GM19395 (cell line): Measurements from ENCODE around the gene RAPGEF2.

Experiments used
- ATAC-seq: cut with Tn5 transposase; IDR thresholded peaks from one replicate; pipeline ENCODE4 v1.9.1; 2021; ENCODE audit warnings: mild to moderate bottlenecking, moderate library complexity; ENCODE audit not compliant: unreplicated experiment

Gene RAPGEF2

DNA sequence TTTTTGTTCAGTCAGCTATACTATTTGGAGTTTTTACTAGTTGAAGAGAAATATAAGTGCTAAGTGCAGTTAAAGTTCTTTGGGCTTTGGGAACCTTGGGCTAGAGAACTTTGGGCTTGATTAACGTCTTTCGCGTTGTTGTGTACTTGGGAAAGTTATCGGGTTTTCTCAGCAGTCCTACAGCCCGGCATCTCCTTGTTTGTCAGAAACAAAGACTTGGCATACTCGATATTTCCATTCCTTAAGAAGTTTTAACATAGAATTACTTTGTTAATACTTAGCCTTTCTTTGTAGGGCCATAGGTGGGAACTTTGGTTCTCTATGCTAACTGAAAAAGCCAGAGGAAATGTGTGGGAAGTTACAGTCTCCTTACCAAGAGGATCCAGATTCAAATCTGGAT lies 28.7 kb downstream of the RAPGEF2 start:
- no peak for ATAC-seq

DNA sequence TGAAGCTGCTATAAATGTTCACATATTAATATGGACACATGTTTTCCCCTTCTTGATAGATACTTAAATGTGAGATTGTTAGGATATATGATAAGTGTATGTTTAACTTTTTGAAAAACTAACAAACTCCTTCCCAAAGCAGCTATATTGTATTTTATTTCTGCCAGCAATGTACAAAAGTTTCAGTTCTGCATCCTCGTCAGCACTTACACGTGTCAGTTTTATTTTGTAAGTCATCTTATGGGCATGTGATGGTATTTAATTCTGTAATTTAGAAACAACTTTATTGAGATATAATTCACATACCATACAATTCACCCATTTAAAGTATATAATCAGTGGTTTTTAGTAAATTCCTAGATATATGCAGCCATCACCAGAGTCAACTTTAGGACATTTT lies 31.6 kb downstream of the RAPGEF2 start:
- no peak for ATAC-seq

DNA sequence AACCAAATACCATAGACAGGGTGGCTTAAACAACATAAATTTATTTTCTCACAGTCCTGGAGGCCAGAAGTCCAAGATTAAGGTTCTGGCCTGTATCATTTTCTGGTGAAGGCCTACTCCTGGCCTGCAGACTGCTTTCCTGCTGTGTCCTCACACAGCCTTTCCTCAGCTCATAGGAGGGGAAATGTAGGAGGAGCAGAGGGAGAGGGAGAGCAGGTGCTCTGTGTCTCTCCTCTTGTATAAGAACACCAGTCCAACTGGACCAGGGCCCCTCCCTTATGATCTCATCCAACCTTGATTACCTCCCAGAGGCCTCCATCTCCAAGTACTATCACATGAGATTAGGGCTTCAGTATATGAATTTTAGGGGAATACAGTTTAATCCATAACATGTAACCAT lies 34.3 kb downstream of the RAPGEF2 start:
- no peak for ATAC-seq

DNA sequence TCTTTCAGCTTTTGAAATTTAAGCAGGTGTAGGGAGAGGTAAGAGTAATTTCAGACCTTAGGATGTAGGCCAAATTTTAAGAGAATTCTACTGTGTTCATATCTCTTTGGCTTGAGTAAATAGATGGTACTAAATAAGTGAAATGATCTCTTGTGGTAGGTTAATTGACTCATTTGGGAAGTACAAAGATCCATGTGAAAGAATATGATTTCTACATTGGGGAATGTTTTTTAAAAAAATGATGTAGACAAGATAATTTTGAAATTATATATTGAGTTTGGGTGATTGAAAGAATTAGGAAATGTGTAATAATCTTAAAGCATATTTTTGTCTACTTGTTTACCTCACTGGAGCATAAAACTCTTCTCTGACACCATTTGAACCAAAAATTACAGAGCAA lies 35.6 kb downstream of the RAPGEF2 start:
- ATAC-seq = no peak

DNA sequence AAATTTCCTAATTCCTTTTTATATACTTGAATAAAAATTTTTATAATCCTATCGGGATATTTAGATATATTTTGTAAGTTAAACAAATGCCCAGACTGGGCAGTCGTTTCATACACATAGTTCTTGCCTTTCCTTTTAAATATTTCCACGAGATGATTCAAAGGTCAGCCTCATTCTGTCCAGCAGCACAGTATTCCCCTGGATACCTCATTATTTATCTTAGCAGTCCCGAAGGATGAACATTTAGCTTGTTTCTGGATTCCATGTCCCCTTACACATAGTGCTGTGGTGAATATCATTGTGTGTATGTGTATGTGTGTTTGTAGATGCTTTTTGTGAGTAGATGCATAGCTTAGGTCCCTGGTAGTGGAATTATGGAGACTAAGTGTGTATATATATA lies 38.3 kb downstream of the RAPGEF2 start:
- no peak for ATAC-seq

DNA sequence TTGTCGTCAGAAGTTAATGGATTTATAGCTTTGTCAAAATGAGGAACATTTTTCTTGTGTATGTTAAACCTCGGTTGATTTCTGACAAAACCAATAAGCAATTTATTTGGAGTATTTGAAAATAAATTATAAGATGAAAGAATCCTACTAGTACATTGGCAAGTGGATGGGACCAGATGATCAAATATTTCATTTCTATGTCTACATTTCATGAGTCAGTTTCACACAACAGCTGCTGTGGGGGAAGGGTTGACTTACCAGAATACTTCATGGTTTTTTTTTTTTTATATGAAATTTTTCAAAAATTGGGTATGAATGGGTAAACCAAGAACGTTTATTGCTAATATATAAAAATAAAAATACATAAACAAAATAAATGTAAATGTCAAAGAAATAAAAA lies 39.4 kb downstream of the RAPGEF2 start:
- no peak for ATAC-seq

DNA sequence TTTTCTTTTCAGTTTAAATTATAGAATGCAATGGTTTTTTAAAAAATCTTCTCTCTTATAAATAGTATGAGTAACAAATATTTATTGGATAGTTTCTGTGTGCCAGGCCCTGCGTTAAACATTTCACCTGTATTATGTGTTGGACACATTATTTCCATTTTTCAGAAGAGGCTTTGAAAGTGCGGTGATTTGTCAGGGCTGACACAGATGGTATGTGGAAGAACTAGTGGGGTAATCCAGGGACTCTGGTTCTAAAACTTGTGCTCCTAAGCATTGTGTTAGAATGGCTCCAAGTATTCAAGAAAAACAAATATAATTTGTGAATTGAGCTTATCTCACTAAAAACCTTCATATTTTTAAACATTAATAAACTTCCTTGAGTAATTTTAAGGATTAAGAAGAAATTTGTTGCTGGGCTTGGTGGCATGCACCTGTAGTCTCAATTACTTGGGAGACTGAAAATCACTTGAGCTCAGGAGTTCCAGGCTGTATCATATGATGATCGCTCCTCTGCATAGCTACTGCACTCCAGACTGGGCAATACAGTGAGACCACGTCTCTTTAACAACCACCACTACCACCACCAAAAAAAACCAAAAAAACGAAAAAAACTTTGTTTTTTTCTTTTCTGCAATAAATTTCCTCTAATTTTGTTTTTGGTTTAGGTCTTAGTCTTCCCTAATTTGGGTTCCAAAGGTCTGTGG lies 40.0 kb downstream of the RAPGEF2 start:
- no peak for ATAC-seq

DNA sequence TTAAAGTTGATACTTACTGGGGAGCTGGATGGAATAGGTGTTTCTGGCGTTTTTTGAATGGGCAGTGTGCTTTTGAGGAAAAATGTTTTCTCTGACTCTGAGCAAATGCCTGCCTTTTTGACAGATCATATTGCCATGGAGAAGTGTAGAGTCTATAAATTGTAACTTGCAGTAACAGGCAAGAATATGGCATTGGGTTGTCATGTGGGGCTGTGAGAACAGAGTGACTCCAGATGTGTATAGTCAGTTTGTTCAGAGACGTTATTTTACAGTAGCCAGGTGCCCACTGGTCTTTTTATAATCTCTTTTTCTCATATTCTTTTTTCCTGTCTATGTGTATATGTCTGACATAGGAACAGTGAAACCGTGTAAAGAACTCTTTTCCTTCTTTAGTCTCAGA lies 40.8 kb downstream of the RAPGEF2 start:
- no peak for ATAC-seq

DNA sequence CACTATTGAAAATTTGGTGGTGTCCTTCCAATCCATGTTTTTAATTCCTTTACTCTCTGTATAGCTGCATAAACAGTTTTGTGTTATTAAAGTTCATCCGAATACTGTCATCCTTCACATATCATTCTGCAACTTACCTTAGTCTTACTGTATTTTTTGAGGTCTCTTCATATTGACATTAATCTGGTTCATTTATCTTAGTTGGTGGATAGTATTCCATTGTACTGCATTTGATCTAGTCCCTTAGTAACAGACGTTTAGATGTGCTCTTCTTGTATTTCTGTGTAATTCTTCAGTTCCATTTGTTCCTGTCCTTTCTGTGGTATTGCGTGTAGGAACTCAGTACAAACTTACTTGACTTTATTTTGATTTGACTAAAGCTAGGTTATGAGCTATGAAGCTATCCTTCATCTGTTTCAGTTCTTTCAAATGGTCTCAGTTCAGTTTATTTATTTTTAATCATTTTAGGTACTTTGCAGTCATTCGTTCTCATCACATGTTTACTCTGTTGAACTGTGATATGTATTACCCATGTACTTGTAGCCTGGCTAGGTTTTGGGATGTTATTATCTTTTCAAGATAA lies 41.3 kb downstream of the RAPGEF2 start:
- ATAC-seq = peak; percentile 45

DNA sequence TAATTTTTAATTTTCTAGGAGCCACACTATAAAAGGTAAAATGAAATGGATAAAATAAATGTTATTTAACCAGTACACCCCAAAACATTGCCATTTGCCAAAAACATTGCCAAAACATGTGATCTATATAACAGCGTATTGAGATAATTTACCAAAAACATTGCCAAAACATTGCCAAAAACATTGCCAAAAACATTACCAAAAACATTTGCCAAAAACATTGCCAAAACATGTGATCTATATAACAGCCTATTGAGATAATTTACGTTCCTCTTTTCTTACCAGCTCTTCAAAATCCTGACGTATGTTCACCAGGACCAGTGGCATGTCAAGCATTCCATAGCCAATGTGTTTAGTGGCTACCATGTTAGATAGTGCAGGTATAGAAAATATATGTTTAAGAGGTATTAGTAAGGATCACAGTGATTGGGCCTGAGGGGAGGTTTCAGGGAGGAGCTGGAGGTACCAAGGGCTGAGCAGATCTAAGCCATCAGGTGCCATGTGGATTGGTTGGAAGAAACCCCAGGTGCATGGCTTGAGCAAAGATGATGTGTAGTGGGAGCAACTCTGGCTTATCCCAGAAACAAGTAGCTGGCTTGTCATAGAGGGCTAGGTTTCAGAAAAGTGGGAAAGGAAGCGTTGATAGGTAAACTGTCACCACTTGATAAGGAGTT lies 42.6 kb downstream of the RAPGEF2 start:
- no peak for ATAC-seq

DNA sequence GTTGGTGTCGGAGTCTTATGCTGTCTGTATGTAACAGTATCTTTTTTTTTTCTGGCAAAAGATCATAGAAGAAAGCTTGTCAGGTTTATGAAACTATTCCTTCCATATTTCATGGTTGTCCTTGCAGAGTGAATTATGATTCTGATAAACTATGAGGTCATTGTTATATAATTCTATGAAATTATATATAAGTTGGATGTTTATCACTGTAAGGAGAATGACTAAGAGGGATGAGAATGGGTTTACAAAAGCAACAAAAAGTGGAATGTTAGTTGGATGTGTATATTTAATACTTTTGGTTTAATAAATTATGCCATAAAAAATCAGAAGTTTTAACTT lies 43.1 kb downstream of the RAPGEF2 start:
- ATAC-seq = no peak

DNA sequence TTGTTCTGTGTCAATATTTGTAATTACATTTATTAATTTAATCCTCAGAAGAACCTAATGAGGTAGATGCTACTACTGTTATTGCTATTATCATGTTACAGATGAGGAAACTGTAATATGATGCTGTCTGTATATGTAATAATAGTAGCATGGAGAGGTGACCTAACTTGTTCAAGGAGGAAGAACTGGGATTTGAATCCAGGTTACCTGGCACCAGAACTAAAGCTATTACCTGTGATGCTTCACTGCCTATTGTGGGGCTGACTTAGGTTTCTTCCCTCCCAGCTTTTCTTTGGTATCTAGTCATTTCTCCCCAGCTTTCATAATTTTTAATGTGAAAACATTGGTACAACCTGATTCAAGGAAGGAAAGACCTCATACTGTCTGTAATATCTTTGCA lies 43.6 kb downstream of the RAPGEF2 start:
- ATAC-seq = no peak

DNA sequence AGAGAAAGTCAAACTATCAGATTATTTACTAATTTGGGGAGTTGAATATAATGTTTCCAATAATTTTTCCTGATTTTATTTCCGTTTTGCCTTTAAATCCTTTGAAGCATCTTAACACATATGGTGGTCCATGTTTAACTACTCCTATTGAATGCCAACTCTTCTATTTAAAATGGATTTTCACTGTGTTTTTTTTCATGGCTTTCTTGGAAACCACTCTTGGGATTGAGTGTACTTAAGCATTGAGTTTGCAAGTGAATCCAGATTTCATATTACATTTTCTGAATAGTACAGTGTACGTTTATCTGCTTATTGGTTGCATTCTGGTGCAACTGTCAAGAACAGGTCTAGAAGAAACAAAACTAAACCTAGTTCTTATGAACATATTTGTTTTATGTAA lies 45.6 kb downstream of the RAPGEF2 start:
- no peak for ATAC-seq

DNA sequence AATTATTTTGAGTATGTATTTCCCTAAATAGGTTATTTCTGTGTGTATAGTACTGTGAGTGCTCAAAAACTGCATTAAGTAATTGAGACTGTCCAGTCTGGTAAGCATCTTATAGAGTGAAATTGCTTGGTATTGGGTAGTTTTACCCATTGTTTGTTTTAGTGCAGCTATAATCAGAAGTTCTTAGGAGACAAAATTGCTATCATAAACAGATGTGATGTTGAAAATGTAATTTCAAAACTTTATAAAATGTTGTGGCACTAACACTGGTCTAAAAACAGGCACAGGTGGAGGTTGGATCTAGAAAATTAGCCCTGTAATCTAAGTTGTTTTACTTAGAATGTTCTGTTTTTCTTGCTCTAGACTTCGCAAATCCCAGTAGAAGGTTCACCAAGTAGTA lies 46.8 kb downstream of the RAPGEF2 start:
- no peak for ATAC-seq

DNA sequence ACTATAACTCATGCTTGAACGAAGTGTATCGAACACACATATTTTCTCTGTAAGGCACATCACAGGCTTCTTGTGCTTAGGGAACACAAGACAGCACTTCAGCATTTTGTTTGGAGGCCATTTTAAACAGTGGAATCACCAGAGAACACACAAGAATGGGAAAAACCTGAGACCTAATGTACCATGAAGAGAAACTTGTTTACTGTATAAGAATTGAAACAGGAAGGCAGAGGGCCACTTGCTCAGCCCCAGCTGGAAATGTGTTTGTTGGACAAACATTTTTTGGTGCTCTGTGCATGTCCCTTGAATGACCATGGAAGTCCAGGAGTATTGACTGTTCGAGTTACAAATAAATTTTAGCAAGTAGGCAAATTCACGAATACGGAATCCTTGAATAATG lies 47.5 kb downstream of the RAPGEF2 start:
- ATAC-seq = peak; percentile 46

DNA sequence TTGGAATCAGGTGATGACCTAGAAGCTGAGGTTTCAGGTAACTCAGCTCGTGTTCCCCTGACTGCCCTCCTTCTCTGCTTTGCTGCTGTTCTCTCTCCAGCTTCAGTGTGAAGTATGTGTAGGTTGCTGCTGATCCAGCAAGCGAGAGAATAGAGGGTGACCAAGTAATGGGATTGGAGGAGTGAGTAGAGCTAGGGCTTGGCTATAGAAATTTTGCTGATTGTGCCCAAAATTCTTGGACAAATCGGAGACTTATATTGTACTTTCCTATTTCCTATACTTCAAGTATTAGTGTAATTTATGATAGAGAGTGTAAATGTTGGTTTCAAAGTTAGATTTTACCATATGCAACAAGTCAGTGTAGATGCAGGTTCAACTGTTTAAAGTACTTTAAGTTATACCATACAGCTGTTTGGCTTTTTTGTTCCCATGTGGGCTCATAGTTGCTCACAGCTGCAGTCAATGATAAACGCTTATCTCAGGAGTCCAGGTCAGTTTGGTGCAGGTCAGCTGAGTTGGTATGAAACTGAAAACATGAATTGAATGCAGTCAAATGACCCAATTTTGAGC lies 48.0 kb downstream of the RAPGEF2 start:
- ATAC-seq = peak; percentile 53

DNA sequence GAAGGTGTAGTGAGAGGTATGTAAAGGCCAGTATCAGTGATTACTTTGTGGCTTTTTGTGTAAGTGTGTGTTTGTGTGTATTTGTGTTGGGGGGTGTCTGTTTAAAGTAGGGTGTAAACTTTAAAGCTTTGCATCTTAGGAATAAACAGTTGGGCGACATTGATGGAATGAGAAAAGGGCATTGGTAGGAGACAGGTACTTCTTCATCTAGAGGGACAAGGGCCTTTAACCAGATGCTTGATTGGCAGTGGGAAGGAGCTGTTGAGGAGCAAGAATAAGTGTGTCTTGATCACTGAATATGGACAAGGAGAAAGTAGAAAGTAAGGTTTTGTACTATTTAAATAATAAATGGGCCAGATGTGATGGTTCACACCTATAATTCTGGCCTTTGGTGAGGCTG lies 48.8 kb downstream of the RAPGEF2 start:
- no peak for ATAC-seq

DNA sequence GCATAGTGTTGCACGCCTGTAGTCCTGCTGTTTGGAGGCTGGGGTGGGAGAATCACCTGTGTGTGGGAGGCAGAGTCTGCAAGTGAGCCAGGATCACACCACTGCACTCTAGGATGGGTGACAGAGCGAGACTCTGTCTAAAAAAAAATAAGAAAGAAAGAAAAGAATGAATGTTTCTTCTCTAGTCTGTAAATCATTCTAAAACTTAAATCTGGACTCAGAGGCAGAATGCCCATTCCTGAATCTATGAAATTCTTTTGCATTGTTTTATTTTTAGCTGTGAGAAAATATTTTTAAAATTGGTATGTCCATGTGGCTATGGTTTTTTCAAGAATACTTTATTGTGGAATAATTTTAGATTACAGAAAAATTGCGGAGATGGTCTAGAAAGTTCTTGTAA lies 49.3 kb downstream of the RAPGEF2 start:
- no peak for ATAC-seq

DNA sequence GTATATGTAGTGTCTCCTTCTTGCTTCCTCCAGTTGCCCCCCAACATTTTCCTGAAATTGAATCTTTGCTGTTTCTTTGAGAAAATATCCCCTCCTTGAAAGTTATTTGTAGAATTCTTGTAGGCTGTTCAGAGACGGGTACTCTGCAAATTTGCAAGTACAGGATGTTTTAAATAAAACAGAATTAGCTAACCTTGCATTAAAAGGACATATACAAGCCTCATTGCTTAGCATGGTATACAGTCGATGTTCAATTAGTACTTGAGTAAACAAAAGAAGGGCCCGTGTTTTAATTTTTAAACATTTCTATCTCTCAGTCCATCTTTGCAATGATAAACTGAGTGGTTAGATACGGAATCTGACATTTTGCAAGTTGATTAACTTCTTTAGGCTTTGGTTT lies 50.8 kb downstream of the RAPGEF2 start:
- ATAC-seq = no peak

DNA sequence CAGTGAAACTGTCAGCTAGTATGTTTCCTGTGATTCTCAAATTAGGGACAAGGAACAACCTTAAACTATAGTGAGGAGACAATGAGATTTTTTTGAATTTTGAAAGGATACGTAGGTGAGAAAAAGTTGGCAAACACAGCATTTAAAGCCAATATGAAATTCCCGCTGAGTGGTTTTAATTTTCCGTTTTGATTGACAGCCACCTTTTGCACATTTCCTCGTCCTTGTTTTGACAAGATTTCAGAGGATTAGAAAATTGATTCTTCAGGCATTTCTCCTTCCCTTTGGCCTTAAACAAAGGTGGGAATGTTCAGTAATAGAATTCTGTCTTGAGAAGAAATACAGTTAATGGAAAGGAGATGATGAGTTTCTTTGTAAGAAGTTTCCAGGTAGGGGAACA lies 52.2 kb downstream of the RAPGEF2 start:
- no peak for ATAC-seq

DNA sequence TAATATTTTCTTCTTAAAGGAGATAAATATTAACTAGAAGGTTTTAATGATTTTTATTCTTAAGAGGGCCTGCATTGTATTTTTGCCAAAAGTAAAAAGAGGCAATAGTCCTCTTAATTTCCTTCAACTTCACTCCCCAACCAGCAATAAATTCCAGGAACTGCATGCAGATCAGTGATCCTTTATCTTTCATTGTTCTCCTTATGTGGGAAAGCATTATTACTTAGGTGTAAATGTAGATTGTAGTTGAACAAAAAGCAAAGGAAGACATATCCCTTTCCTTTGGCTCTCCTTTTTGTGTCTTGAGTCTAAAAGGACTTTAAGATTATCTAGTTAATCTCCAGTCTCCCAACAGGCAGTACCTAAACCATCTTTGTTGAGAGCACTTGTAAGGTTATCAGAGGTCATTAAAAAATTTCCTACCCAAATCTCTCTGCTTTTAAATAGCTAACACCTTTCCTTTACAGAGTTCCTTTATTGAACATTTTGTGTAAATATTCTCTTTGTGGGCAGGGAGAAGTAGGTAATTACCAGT lies 55.3 kb downstream of the RAPGEF2 start:
- ATAC-seq = no peak

DNA sequence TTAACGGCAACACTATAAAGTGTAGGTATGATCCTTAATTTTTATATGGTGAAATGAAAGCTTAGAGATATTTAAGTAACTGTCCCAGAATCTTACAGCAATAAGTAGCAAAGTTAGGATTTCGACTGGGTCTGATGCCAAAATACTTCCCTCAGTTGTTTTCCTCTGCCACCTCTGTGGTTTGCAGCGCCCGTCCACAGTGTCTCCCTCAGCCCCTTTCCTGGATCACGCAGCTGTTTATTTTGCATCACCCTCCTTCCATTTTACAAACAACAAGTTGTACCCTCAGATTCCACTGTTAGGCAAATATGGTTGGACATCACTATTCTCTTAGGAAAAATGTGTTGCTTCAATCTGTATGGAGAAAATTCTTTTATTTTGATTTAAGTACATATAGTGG lies 56.1 kb downstream of the RAPGEF2 start:
- no peak for ATAC-seq
